Measurements from ENCODE around the gene MEIS3.

DNA sequence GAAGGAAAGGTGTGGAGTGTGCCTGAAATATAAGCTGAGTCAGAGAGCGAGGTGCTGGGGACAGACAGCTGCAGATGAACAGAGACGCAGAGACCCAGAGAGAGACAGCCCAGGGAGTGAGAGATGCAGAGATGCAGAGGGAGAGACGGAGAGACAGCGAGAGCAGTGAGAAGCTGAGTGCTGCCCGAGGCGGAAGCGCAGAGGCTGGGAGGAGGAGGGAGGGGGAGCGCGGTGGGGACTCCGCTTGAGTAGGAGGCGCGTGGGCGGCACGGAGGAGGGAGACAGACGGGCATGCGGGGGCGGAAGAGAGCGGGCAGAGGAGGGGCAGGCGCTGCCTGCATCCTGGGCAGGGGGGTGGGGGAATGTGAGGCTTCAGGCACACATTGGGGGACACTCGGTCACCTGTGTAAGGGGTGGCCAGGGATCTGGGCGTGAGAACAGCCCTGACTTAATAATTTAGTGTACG is 26.6 kb upstream of the MEIS3 start:
- TF ChIP-seq, protein P1, sequence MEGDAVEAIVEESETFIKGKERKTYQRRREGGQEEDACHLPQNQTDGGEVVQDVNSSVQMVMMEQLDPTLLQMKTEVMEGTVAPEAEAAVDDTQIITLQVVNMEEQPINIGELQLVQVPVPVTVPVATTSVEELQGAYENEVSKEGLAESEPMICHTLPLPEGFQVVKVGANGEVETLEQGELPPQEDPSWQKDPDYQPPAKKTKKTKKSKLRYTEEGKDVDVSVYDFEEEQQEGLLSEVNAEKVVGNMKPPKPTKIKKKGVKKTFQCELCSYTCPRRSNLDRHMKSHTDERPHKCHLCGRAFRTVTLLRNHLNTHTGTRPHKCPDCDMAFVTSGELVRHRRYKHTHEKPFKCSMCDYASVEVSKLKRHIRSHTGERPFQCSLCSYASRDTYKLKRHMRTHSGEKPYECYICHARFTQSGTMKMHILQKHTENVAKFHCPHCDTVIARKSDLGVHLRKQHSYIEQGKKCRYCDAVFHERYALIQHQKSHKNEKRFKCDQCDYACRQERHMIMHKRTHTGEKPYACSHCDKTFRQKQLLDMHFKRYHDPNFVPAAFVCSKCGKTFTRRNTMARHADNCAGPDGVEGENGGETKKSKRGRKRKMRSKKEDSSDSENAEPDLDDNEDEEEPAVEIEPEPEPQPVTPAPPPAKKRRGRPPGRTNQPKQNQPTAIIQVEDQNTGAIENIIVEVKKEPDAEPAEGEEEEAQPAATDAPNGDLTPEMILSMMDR (IDR thresholded peaks at IDR 0.05), result no peak
- no peak for TF ChIP-seq EP300 (IDR thresholded peaks at IDR 0.05)
